Measurements from ENCODE around the gene CTCF. TPM values are rescaled to one million over a fixed set of nuclear protein-coding genes. Genes with fewer than 3 reads are reported as not detected.

Gene CTCF
- total and polyA plus RNA-seq, 2 experiments from 2014 or later: 35.5 to 46.0 TPM

GRCh38 chr16:67672306-67672705 lies 110.0 kb downstream of the CTCF start:
- Histone ChIP-seq H3K27ac (no peak overlapping the region), H3K9me2 (replicated peaks; ENCODE audit: insufficient read depth) (no peaks in the 10 kb centered on the region), H3K4me1 (ENCODE audit: insufficient read depth) (peaks cover 12% of the 10 kb centered on the region), H3K27me3 (no peaks in the 10 kb centered on the region), H2AFZ (no peak overlapping the region), H3K79me2 (no peaks in the 10 kb centered on the region), H3K4me3 (no peak overlapping the region), H3K9me3 (ENCODE audit: low read depth) (no peaks in the 10 kb centered on the region), H3K36me3 (replicated peaks; ENCODE audit: insufficient read depth, low read depth) (no peaks in the 10 kb centered on the region), H3K4me2 (no peak overlapping the region), H4K20me1 (ENCODE audit: insufficient read depth, poor library complexity, severe bottlenecking) (no peaks in the 10 kb centered on the region)
- TF ChIP-seq CTCF (IDR thresholded peaks at IDR 0.05; ENCODE audit: poor library complexity) (no peak), EZH2phosphoT487 (IDR thresholded peaks at IDR 0.05; ENCODE audit: low read depth, severe bottlenecking, unreplicated experiment) (no peak), EZH2 (IDR thresholded peaks at IDR 0.05; ENCODE audit: borderline replicate concordance) (no peak)
- DNase-seq (ENCODE audit: low spot score): no peak
- WGBS (ENCODE audit: low lambda C conversion rate, missing lambda C conversion rate): 60% methylated on average over 4 of the region's 4 CpGs

- WGBS (ENCODE audit: low lambda C conversion rate, missing lambda C conversion rate): 73% methylated on average over 13 of the region's 13 CpGs
- Histone ChIP-seq H3K27me3 (no peaks in the 10 kb centered on the region), H3K36me3 (replicated peaks; ENCODE audit: insufficient read depth, low read depth) (no peaks in the 10 kb centered on the region), H3K9me3 (ENCODE audit: low read depth) (no peaks in the 10 kb centered on the region), H3K4me3 (no peak overlapping the region), H3K4me1 (ENCODE audit: insufficient read depth) (peaks cover 7% of the 10 kb centered on the region), H3K27ac (peak overlapping the region; percentile 16), H3K9me2 (replicated peaks; ENCODE audit: insufficient read depth) (no peaks in the 10 kb centered on the region), H4K20me1 (ENCODE audit: insufficient read depth, poor library complexity, severe bottlenecking) (no peaks in the 10 kb centered on the region), H2AFZ (no peak overlapping the region), H3K79me2 (no peaks in the 10 kb centered on the region), H3K4me2 (no peak overlapping the region)
- peak; percentile 77 for DNase-seq (ENCODE audit: low spot score)
- TF ChIP-seq EZH2phosphoT487 (IDR thresholded peaks at IDR 0.05; ENCODE audit: low read depth, severe bottlenecking, unreplicated experiment): no peak
- TF ChIP-seq EZH2 (IDR thresholded peaks at IDR 0.05; ENCODE audit: borderline replicate concordance): no peak
- peak; percentile 64 for TF ChIP-seq CTCF (IDR thresholded peaks at IDR 0.05; ENCODE audit: poor library complexity)
Measured at GRCh38 chr16:67672739-67673662, 110.7 kb downstream of the CTCF start.

GRCh38 chr16:67673712-67674580 lies 111.6 kb downstream of the CTCF start:
- no peak for TF ChIP-seq EZH2phosphoT487 (IDR thresholded peaks at IDR 0.05; ENCODE audit: low read depth, severe bottlenecking, unreplicated experiment)
- no peak for TF ChIP-seq CTCF (IDR thresholded peaks at IDR 0.05; ENCODE audit: poor library complexity)
- TF ChIP-seq EZH2 (IDR thresholded peaks at IDR 0.05; ENCODE audit: borderline replicate concordance): no peak
- no peaks in the 10 kb centered on the region for H3K36me3 ChIP-seq (replicated peaks; ENCODE audit: insufficient read depth, low read depth)
- H3K79me2 ChIP-seq: no peaks in the 10 kb centered on the region
- no peak overlapping the region for H2AFZ ChIP-seq
- H3K27ac ChIP-seq: peak overlapping the region; percentile 37
- no peak overlapping the region for H3K4me2 ChIP-seq
- peaks cover 7% of the 10 kb centered on the region for H3K4me1 ChIP-seq (ENCODE audit: insufficient read depth)
- no peak overlapping the region for H3K4me3 ChIP-seq
- DNase-seq (ENCODE audit: low spot score): no peak
- H3K9me3 ChIP-seq (ENCODE audit: low read depth): no peaks in the 10 kb centered on the region
- H4K20me1 ChIP-seq (ENCODE audit: insufficient read depth, poor library complexity, severe bottlenecking): no peaks in the 10 kb centered on the region
- no peaks in the 10 kb centered on the region for H3K9me2 ChIP-seq (replicated peaks; ENCODE audit: insufficient read depth)
- no peaks in the 10 kb centered on the region for H3K27me3 ChIP-seq
- 79% methylated on average over 21 of the region's 21 CpGs for WGBS (ENCODE audit: low lambda C conversion rate, missing lambda C conversion rate)
